Effector memory CD4-positive, alpha-beta T cell (primary cell): ENCODE results near the gene GBF1.
"Not testable (repeated sequence)": the region's sequence is repeated elsewhere in the genome, so short reads cannot be mapped to it uniquely, and the experiment has no call there.

Experiments
- DNase-seq, 3 donors: peaks; one replicate each; pipeline ENCODE4 v3.0.0-alpha.2; 2020
- H3K27ac ChIP-seq: 2 replicates; pipeline ENCODE4 v1.7.0; 2013; ENCODE audit warnings: mild to moderate bottlenecking, low read length, moderate library complexity; ENCODE audit not compliant: insufficient read depth, poor library complexity, severe bottlenecking
- H3K27me3 ChIP-seq: replicated peaks from 2 replicates; pipeline ENCODE4 v1.7.0; 2013; ENCODE audit warnings: mild to moderate bottlenecking, low read length; ENCODE audit not compliant: insufficient read depth, control insufficient read depth, poor library complexity, severe bottlenecking
- H3K36me3 ChIP-seq: 2 replicates; pipeline ENCODE4 v1.7.0; 2013; ENCODE audit warnings: mild to moderate bottlenecking, low read length, moderate library complexity; ENCODE audit not compliant: control insufficient read depth, insufficient read depth
- H3K4me1 ChIP-seq: 2 replicates; pipeline ENCODE4 v1.7.0; 2013; ENCODE audit warnings: low read length, mild to moderate bottlenecking; ENCODE audit not compliant: control insufficient read depth, insufficient read depth, poor library complexity, severe bottlenecking
- H3K4me3 ChIP-seq: 2 replicates; pipeline ENCODE4 v1.7.0; 2013; ENCODE audit warnings: low read length, low read depth, mild to moderate bottlenecking; ENCODE audit not compliant: insufficient read depth, poor library complexity, severe bottlenecking
- H3K9me3 ChIP-seq: 2 replicates; pipeline ENCODE4 v1.7.0; 2013; ENCODE audit warnings: mild to moderate bottlenecking, low read length, moderate library complexity; ENCODE audit not compliant: control insufficient read depth

The GBF1 gene

GRCh38 chr10:102297101-102297500 is 51.8 kb downstream of the GBF1 start:
- H3K27me3 ChIP-seq, result no peaks in the 10 kb centered on the region
- no peak overlapping the region for H3K27ac ChIP-seq
- no peak for DNase-seq
- no peak overlapping the region for H3K4me3 ChIP-seq
- H3K36me3 ChIP-seq, result no peaks in the 10 kb centered on the region
- no peaks in the 10 kb centered on the region for H3K4me1 ChIP-seq
- no peaks in the 10 kb centered on the region for H3K9me3 ChIP-seq

- H3K27me3 ChIP-seq, result no peaks in the 10 kb centered on the region
- no peaks in the 10 kb centered on the region for H3K4me1 ChIP-seq
- no peak overlapping the region for H3K4me3 ChIP-seq
- H3K9me3 ChIP-seq, result no peaks in the 10 kb centered on the region
- no peak for DNase-seq
- H3K27ac ChIP-seq, result no peak overlapping the region
- H3K36me3 ChIP-seq, result no peaks in the 10 kb centered on the region
These were observed 53.6 kb downstream of the GBF1 start for GRCh38 chr10:102298899-102299298.

DNA sequence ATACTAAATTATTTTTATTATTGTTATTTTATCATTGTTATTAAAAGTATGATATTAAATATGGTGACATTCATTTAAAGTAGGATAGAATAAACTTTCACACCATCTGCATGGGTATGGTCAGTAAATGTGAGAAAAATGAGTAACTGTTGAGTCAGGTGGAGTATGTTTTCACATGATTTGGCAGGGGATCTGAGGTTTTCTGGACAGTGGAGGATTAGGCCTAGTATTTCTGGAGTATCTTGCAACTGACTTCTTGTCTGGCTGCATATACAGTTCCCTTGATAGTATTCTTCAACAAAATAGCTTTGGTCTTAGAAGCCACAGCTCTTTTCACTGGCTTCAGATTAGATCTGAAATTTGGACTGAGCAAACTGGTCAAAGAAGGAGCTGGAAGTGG is 54.5 kb downstream of the GBF1 start:
- no peaks in the 10 kb centered on the region for H3K4me1 ChIP-seq
- DNase-seq, result no peak
- H3K4me3 ChIP-seq, result no peak overlapping the region
- H3K9me3 ChIP-seq, result no peaks in the 10 kb centered on the region
- no peaks in the 10 kb centered on the region for H3K36me3 ChIP-seq
- no peak overlapping the region for H3K27ac ChIP-seq
- H3K27me3 ChIP-seq, result no peaks in the 10 kb centered on the region

DNA sequence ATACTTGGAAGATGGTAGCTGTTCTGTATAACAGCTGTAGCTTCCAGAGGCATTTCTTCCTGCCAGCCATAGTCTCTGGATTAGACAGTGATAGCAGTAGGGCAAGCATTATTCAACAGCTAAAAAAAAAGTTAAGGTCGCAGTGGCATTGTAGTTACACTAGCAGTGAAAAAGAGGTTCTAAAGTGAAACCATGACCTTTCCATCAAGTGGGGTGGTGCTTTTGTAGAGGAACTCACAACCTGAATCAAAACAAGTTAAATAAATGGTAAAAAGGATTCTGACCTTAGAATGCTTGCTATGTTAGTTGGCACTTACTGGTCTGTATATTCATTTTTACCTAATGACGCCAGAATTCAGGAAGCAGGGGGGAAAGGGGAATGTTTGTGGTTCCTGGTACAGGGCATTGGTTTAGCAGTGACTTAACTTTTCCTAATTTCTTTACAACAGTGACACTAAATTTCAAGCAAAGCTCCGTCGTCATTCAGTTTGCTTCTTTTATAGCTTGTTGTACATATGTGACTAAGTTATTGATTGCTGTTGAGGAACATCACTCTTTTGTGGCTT is 55.0 kb downstream of the GBF1 start:
- no peaks in the 10 kb centered on the region for H3K4me1 ChIP-seq
- no peaks in the 10 kb centered on the region for H3K9me3 ChIP-seq
- no peaks in the 10 kb centered on the region for H3K27me3 ChIP-seq
- H3K4me3 ChIP-seq, result no peak overlapping the region
- no peaks in the 10 kb centered on the region for H3K36me3 ChIP-seq
- H3K27ac ChIP-seq, result no peak overlapping the region
- no peak for DNase-seq

GRCh38 chr10:102300912-102301311 is 55.6 kb downstream of the GBF1 start:
- not testable (repeated sequence) for H3K9me3 ChIP-seq, DNase-seq, H3K4me3 ChIP-seq, H3K4me1 ChIP-seq, H3K27me3 ChIP-seq, H3K36me3 ChIP-seq, H3K27ac ChIP-seq

- not testable (repeated sequence) for H3K4me1 ChIP-seq, H3K36me3 ChIP-seq, DNase-seq, H3K9me3 ChIP-seq, H3K27ac ChIP-seq, H3K4me3 ChIP-seq, H3K27me3 ChIP-seq
These were observed 56.0 kb downstream of the GBF1 start for GRCh38 chr10:102301332-102301731.

DNA sequence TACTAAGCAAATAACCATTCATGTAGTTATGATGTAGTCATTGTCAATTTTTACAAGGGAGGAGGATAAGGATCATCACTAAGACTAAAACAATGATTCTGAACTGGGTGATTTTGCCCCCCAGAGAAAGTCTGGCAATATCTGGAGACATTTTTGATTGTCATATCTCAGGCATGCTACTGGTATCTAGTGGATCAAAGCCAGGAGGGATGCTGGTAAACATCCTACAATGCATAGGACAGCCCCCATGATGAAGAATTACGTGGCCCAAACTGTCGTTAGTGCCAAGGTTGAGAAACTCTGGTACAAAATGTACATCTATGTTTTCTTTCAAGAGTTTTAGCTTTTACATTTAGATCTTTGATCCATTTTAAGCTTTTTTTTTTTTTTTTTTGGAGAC is 57.3 kb downstream of the GBF1 start:
- no peak overlapping the region for H3K27ac ChIP-seq
- no peaks in the 10 kb centered on the region for H3K4me1 ChIP-seq
- H3K36me3 ChIP-seq, result no peaks in the 10 kb centered on the region
- H3K27me3 ChIP-seq, result no peaks in the 10 kb centered on the region
- H3K4me3 ChIP-seq, result no peak overlapping the region
- H3K9me3 ChIP-seq, result no peaks in the 10 kb centered on the region
- DNase-seq, result no peak

DNA sequence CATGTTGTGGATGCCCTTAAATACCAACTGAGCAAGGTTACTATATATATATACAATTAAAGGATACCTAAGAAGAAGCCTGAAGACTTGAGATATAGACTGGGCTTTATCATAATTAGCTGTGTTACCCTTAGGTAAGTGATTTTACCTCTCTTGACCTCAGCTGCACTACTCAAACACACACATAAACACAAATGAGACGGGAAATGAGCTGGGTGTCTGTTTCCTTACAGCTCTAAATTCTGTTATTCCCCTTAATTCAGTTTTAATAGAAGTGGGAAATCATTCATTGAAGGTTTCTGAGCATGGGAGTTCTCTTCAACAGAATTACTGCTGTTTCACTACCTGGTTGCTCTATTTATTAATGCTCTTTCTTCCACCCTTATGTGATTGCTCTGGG is 60.7 kb downstream of the GBF1 start:
- H3K4me3 ChIP-seq, result no peak overlapping the region

GRCh38 chr10:102306710-102307109 is 61.4 kb downstream of the GBF1 start:
- no peaks in the 10 kb centered on the region for H3K9me3 ChIP-seq
- no peaks in the 10 kb centered on the region for H3K27me3 ChIP-seq
- no peak for DNase-seq
- H3K4me1 ChIP-seq, result no peaks in the 10 kb centered on the region
- no peaks in the 10 kb centered on the region for H3K36me3 ChIP-seq
- no peak overlapping the region for H3K27ac ChIP-seq
- H3K4me3 ChIP-seq, result no peak overlapping the region

More for the DNA sequence above, 60.7 kb downstream of the GBF1 start:
- H3K27me3 ChIP-seq, result no peaks in the 10 kb centered on the region
- no peak for DNase-seq
- no peak overlapping the region for H3K27ac ChIP-seq
- H3K4me1 ChIP-seq, result no peaks in the 10 kb centered on the region
- H3K36me3 ChIP-seq, result no peaks in the 10 kb centered on the region
- H3K9me3 ChIP-seq, result no peaks in the 10 kb centered on the region

DNA sequence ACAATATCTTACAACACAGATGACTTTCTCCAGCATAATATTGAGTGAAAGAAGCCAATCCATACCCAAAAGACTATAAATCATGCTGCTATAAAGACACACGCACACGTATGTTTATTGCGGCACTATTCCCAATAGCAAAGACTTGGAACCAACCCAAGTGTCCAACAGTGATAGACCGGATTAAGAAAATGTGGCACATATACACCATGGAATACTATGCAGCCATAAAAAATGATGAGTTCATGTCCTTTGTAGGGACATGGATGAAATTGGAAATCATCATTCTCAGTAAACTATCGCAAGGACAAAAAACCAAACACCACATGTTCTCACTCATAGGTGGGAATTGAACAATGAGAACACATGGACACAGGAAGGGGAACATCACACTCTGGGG is 63.0 kb downstream of the GBF1 start:
- not testable (repeated sequence) for H3K27me3 ChIP-seq, H3K4me1 ChIP-seq

DNA sequence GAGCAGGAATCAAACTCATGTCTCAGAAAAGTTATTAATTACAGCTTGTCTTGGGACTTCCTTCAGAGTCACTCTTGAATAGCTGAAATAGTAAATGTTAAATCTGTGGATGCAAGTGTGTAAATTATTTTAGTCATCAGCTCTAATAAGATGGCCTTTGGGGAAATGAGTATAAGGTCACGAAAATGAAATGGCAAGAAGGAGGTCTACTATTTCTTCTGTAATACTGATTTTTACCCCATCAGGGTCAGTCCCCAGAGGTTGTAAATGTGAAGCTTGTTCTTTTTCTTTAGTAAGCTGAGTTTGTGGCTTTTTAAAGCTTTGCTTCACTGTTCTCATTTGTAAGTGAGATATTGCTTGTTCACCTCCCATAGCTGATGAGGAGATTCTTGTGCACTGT is 63.9 kb downstream of the GBF1 start:
- H3K4me1 ChIP-seq, result no peaks in the 10 kb centered on the region
- no peaks in the 10 kb centered on the region for H3K9me3 ChIP-seq
- DNase-seq, result no peak
- H3K36me3 ChIP-seq, result no peaks in the 10 kb centered on the region
- H3K4me3 ChIP-seq, result no peak overlapping the region
- no peaks in the 10 kb centered on the region for H3K27me3 ChIP-seq
- no peak overlapping the region for H3K27ac ChIP-seq

More for the DNA sequence above, 63.0 kb downstream of the GBF1 start:
- not testable (repeated sequence) for H3K9me3 ChIP-seq, H3K27ac ChIP-seq, H3K36me3 ChIP-seq, H3K4me3 ChIP-seq, DNase-seq
